Muscle layer of colon (tissue), 2 donors: ENCODE results near the gene MYO1C.
A peak's percentile ranks its signal among the peaks of the same experiment; 100 is the strongest.
"Not testable (repeated sequence)": the region's sequence is repeated elsewhere in the genome, so short reads cannot be mapped to it uniquely, and the experiment has no call there.

Experiments
- H3K27ac ChIP-seq: one replicate; pipeline ENCODE4 v1.7.0; 2013; ENCODE audit warnings: low read depth, mild to moderate bottlenecking, low read length, moderate library complexity
- H3K27me3 ChIP-seq, 2 donors: one replicate each; pipeline ENCODE4 v1.7.0; 2013; ENCODE audit warnings: low read length in 2 of 2, mild to moderate bottlenecking in 2 of 2; ENCODE audit not compliant: insufficient read depth in 2 of 2, control insufficient read depth in 1 of 2
- H3K36me3 ChIP-seq: one replicate; pipeline ENCODE4 v1.7.0; 2013; ENCODE audit warnings: mild to moderate bottlenecking, low read length; ENCODE audit not compliant: insufficient read depth
- H3K4me1 ChIP-seq: one replicate; pipeline ENCODE4 v1.7.0; 2013; ENCODE audit warnings: mild to moderate bottlenecking, low read length; ENCODE audit not compliant: insufficient read depth
- H3K4me3 ChIP-seq, 2 donors: one replicate each; pipeline ENCODE4 v1.7.0; 2013; ENCODE audit warnings: low read length in 2 of 2, low read depth in 1 of 2, mild to moderate bottlenecking in 1 of 2, moderate library complexity in 1 of 2
- H3K9ac ChIP-seq: one replicate; pipeline ENCODE4 v1.7.0; 2013; ENCODE audit warnings: low read length
- H3K9me3 ChIP-seq: one replicate; pipeline ENCODE4 v1.7.0; 2013; ENCODE audit warnings: mild to moderate bottlenecking, low read length
- donor health status: abdominal sarcoma.
- donor health status: Adenocarcinoma of cecum.

Gene MYO1C

DNA sequence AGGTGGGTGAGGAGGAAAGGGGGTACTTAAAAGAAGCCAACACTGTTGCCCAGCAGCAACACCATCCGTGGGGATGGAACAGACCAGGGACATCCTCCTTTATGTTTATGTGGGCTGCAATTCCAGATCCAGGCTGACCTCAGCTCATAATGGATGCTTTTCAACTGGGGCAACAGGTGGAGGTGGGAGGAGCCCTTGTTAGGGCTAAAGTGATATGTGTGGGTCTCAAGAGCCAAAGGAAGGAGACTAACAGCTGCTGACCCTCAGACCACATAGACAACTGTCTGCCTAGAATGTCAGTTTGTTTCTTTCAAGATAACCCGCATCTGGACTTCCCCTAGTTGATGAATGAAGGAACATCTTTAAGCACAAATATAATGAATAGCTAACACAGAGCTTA, 25.9 kb upstream of the MYO1C start:
- H3K36me3 ChIP-seq, result peaks cover 24% of the 10 kb centered on the region
- H3K9ac ChIP-seq, result no peak overlapping the region
- no peak overlapping the region for H3K27ac ChIP-seq
- no peak overlapping the region for H3K4me3 ChIP-seq
- H3K9me3 ChIP-seq, result no peaks in the 10 kb centered on the region
- H3K27me3 ChIP-seq, result no peaks in the 10 kb centered on the region
- H3K4me1 ChIP-seq, result peaks cover 23% of the 10 kb centered on the region

DNA sequence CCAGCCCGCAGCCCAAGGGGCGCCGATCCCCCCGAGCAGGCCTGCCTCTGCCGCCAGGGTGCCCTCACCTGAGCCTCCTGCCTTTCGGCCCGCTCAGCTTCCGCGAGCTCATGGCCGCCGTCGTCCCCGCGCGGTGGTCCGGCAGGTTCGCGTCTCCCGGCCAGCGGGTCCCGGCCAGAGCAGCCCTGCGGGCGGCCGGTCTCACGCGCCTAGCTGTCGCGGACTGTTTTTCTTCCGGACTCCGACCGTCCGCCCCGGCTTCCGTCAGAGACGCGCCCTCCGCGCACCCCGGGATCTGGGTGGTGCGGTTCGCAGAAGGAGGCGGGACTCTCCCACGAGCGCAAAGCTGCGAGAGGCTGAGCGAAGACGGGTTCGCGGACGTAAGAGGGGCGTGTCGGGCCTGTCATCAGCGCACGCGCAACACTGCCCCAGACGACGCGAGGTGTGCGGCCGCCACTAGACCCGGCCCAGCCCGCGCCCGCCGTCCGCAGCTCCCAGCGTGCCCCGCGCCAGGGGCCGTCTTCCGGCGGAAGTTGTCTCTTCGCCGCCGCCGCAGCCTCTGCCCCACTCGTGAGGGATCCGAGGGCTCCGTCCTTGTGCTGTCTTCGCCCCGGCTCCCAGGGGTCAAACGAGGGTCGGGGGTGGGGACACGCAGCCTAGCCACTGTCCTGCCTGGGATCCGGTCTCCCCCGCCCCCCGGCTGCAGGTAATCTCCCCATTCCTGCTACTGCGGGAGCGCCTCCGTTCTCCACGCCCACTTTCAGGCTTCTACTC, 24.1 kb upstream of the MYO1C start, which contains the start of gene INPP5K:
INPP5K (minus strand) TSS at position 225 of the 774 bp plus-strand sequence; CDS start at position 112, 113 bp downstream.
- Histone ChIP-seq H3K9me3 (no peaks in the 10 kb centered on the region), H3K36me3 (peaks cover 37% of the 10 kb centered on the region), H3K27me3 (no peaks in the 10 kb centered on the region), H3K27ac (peak within 1 kb of the TSS; percentile 98), H3K4me1 (peaks cover 34% of the 10 kb centered on the region), H3K9ac (peak within 1 kb of the TSS; percentile 77), H3K4me3 (peak within 1 kb of the TSS; percentile 69 to 71)

DNA sequence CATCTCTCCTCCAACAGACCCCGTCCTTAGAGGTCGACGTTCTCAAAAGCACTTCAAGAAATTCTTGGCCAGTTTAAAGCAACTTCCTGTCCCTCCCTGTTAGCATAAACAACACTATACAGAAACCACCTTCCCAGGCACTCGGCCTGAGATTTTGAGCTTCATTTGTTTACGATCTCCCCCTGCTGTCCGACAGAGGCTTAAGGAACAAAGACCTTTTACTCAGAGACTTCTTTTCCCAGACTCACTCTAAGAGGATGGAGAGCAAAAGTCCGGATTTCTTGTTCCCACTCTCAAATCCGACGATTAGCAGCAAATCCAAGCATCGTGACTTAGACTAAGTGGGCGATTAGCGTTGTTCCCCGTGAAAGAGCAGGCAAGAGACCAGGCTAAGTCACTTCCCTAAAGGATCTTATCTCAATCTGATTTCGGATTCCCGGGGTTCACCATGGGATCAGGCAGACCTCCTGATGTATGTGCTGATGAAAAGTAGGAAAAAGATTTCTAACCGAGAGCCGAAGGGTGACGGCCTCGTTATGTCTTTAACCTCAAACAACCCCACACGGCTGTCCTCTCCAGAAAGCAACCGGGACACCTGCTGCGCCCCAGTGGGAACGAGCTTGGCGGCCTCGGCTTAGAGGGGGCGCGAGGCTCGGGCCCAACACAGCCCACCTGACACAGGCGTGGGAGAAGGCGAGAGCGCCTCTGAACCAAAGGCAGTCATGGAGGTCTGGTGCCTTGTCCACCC, 23.3 kb upstream of the MYO1C start:
- Histone ChIP-seq H3K4me3 (peak overlapping the region; percentile 61 to 69), H3K9me3 (no peaks in the 10 kb centered on the region), H3K27me3 (no peaks in the 10 kb centered on the region), H3K36me3 (peaks cover 37% of the 10 kb centered on the region), H3K4me1 (peaks cover 42% of the 10 kb centered on the region), H3K27ac (peak overlapping the region; percentile 94), H3K9ac (peak overlapping the region; percentile 77)

DNA sequence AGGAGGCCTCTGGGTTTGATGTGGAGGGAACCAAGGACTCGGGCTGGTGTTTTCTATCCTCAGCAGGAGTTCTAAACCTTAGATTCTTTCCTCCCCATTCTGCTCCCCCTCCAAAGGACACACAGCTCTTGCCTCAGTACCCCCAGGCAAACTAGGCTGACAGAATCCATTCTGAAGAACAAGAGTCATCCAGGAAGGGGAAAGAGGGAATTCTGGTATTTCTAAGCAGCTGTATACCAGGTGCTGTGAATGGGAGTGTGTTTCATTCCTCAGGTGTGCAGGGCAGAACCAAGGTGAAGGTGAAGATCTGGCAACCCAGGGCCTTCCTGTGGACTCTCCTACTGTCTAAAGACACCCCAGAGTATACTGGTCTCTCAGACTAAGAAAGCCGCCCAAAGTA, 19.9 kb upstream of the MYO1C start:
- no peaks in the 10 kb centered on the region for H3K9me3 ChIP-seq
- peak overlapping the region; percentile 46 for H3K9ac ChIP-seq
- H3K36me3 ChIP-seq, result peaks cover 34% of the 10 kb centered on the region
- peak overlapping the region; percentile 70 for H3K27ac ChIP-seq
- peaks cover 35% of the 10 kb centered on the region for H3K4me1 ChIP-seq
- no peak overlapping the region for H3K4me3 ChIP-seq
- H3K27me3 ChIP-seq, result no peaks in the 10 kb centered on the region

DNA sequence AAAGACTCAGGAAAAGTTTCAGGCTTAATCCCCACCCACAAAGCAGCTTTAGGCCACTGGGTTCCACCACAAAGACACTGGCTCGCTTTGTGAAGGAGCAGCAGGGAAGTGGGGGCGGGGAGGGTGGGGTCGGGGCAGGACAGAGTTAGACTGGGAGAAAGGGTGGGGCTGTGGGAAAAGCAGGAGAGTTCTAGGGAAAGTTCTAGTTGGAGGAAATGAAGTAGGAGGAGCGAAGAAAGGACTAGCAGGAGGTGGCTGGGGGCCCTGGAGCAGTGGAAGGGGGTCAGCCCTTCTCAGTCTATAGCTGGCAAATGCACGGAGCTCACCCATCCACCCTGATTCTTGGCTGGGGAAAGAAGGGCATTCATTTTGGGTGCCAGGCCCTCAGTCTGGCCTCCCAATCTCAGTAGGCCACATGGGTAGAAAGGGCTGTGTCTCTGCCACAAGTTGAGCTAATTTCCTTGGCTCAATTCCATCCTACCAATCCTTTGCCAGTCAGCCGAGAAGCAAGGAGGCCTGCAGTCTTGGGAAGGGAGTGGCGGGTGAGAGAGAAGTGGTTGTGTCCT, 19.4 kb upstream of the MYO1C start:
- Histone ChIP-seq H3K27ac (peak overlapping the region; percentile 70), H3K27me3 (no peaks in the 10 kb centered on the region), H3K4me3 (no peak overlapping the region), H3K9ac (peak overlapping the region; percentile 46), H3K4me1 (peaks cover 35% of the 10 kb centered on the region), H3K36me3 (peaks cover 36% of the 10 kb centered on the region), H3K9me3 (no peaks in the 10 kb centered on the region)

DNA sequence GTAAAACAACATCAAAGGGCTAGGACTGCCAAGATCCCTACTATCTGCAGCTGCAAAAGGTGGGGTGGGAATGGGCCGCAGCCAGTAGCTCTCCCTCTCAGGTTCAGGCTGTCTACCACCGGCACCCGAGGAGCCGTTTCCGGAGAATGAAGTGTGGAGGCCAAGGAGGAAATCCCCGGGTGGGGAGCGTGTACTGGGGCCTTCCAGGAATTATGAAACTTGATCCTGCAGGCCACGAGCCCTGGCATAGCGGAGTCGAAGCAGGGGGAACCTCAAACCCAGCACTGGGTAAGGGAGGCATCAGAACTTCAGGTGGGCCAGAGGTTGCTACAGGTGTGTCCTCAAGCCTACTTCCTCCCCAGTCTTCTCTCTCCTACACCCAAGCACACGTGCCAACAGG, 18.8 kb upstream of the MYO1C start:
- no peak overlapping the region for H3K4me3 ChIP-seq
- no peaks in the 10 kb centered on the region for H3K27me3 ChIP-seq
- H3K36me3 ChIP-seq, result peaks cover 42% of the 10 kb centered on the region
- H3K27ac ChIP-seq, result peak overlapping the region; percentile 70
- H3K9ac ChIP-seq, result no peak overlapping the region
- peaks cover 35% of the 10 kb centered on the region for H3K4me1 ChIP-seq
- no peaks in the 10 kb centered on the region for H3K9me3 ChIP-seq

DNA sequence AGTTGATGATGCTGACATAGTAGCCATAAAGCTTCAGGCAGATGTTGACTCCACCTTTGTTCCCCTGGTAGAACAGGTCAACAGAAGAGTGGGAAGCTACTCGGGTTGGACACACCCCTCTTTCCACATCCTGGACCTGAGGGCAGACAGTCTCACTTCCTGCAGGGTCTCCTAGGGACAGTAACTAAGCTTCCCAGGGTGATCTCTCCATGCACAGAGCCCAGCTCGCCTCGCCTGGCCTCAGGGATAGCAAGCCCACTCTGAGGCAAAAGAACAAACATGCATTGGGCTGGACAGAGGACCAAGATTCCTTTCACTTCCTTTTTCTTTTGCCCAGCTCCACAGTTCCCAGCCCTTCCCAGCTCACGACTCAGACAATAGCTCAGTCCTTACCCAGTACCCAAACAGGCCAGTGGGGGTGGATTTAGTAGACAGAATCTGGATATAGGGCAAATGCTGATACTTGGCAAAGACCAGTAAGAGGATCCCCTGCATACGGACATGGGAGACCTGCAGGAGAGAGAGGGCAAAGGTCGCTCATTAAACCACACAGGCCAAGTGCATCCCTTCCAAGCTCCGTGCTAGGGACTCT, 16.9 kb upstream of the MYO1C start:
- Histone ChIP-seq H3K9ac (no peak overlapping the region), H3K27ac (no peak overlapping the region), H3K36me3 (peaks cover 53% of the 10 kb centered on the region), H3K4me1 (peaks cover 21% of the 10 kb centered on the region), H3K4me3 (no peak overlapping the region), H3K27me3 (no peaks in the 10 kb centered on the region), H3K9me3 (no peaks in the 10 kb centered on the region)

DNA sequence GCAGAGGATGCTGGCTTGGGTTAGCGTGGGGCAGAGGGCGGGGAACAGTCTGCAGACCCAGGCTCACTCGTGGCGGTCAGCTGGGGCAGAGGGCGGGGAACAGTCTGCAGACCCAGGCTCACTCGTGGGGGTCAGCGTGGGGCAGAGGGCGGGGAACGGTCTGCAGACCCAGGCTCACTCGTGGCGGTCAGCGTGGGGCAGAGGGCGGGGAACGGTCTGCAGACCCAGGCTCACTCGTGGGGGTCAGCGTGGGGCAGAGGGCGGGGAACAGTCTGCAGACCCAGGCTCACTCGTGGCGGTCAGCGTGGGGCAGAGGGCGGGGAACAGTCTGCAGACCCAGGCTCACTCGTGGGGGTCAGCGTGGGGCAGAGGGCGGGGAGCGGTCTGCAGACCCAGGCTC, 16.2 kb upstream of the MYO1C start:
- peaks cover 19% of the 10 kb centered on the region for H3K4me1 ChIP-seq
- not testable (repeated sequence) for H3K4me3 ChIP-seq, H3K27me3 ChIP-seq, H3K9ac ChIP-seq, H3K27ac ChIP-seq, H3K9me3 ChIP-seq
- H3K36me3 ChIP-seq, result peaks cover 55% of the 10 kb centered on the region

DNA sequence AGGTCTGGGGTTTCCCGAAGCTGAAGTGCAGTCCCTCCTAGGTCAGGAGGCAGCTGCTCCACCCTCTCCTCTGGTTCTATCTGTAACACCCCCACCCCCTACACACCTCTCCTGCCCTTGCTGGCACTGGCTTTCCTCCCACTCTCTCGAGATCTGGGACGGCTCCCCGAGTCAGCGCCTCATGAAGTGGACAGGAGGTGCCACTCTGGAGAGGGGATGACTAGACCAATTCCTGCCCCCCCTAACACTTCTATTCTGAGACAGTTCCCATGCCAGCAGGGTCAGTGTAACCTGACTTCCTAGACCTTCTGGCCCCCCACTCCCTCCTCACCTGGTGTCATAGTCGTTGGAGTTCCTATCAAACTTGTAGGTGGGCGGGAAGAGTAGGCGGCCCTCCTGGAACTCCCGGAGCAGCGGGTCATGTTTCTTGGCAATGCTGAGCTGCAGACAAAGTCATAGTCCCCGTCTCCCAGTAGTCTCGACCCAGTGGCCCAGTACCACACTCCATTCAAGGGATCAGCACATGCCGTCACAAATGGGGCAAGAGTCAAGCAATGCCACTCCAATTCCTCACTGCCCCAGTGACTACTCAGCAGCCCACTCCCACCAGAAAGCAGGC, 14.3 kb upstream of the MYO1C start:
- Histone ChIP-seq H3K4me3 (no peak overlapping the region), H3K36me3 (peaks cover 40% of the 10 kb centered on the region), H3K4me1 (peaks cover 9% of the 10 kb centered on the region), H3K27ac (no peak overlapping the region), H3K9me3 (no peaks in the 10 kb centered on the region), H3K9ac (no peak overlapping the region), H3K27me3 (no peaks in the 10 kb centered on the region)

DNA sequence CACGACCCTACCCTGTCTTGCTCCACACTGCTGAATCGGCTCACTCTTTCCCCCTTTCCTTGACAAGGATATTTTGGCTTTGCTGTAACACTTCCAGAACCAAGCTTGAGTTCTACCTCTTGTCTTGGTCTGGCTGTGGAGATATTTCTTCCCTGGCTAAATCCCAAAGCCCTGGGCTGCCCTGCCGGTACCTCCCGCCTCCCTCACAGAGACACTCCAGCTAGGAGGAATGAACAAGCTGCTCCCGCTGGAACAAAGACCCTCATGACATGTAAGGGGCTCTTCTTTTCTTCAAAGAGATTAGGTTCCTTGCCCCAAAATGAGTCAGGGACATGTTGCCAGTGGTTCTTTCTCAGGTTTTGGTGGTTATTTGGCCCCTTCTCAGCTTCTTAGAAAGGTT, 13.1 kb upstream of the MYO1C start:
- Histone ChIP-seq H3K9ac (no peak overlapping the region), H3K27ac (no peak overlapping the region), H3K36me3 (peaks cover 40% of the 10 kb centered on the region), H3K4me1 (no peaks in the 10 kb centered on the region), H3K9me3 (no peaks in the 10 kb centered on the region), H3K27me3 (no peaks in the 10 kb centered on the region), H3K4me3 (no peak overlapping the region)

DNA sequence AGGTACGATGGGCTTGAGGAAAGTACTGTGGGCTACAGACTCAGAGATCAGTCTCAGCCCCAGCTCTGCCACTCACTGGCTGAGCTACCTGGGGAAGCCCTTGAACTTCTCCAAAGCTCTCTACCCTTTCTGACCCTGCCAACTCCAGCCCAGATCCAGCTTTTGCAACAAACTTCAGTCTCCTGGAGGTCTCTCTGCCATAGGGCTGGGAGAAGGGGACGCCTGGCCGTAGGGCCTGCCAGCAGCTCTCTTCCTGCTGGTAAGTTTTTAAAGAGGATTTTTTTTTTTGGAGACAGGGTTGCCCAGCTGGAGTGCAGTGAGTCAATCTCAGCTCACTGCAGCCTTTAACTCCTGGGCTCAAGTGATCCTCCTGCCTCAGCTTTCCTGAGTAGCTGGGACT, 12.4 kb upstream of the MYO1C start:
- Histone ChIP-seq H3K4me1 (no peaks in the 10 kb centered on the region), H3K9ac (no peak overlapping the region), H3K4me3 (no peak overlapping the region), H3K36me3 (peaks cover 39% of the 10 kb centered on the region), H3K27ac (no peak overlapping the region), H3K27me3 (no peaks in the 10 kb centered on the region), H3K9me3 (no peaks in the 10 kb centered on the region)
